Keratinocyte (primary cell): ENCODE results near the gene GPD1. TPM values are rescaled to one million over a fixed set of nuclear protein-coding genes. Genes with fewer than 3 reads are reported as not detected.

Experiments used
- DNase-seq: peaks from one replicate; pipeline ENCODE4 v3.0.0-alpha.2; 2011; ENCODE audit warnings: low read depth, missing footprints, low spot score
- FAIRE-seq: peaks from 2 replicates; lab custom pipeline; 2011; peaks lifted over from hg19 to GRCh38; lab: Jason Lieb, UNC
- H2AFZ ChIP-seq: 2 replicates; pipeline ENCODE4 v1.6.0; 2012; ENCODE audit warnings: low read length, control low read depth, inconsistent platforms; ENCODE audit not compliant: control insufficient read depth
- H3K27ac ChIP-seq: 2 replicates; pipeline ENCODE4 v1.5.1; 2011; ENCODE audit warnings: low read length; ENCODE audit not compliant: control insufficient read depth, insufficient read depth
- H3K27me3 ChIP-seq: 3 replicates; pipeline ENCODE4 v1.6.0; 2011; ENCODE audit warnings: low read length; ENCODE audit not compliant: control insufficient read depth, insufficient read depth; ENCODE audit errors: extremely low read depth
- H3K36me3 ChIP-seq, 2 experiments: 2 replicates in 1 of 2; 3 replicates in 1 of 2; pipeline ENCODE4 v1.5.1; 2011; ENCODE audit warnings: low read length in 2 of 2, mild to moderate bottlenecking in 1 of 2; ENCODE audit not compliant: control insufficient read depth in 2 of 2, insufficient read depth in 2 of 2; ENCODE audit errors: extremely low read depth in 1 of 2
- H3K4me1 ChIP-seq: 3 replicates; pipeline ENCODE4 v1.5.1; 2011; ENCODE audit warnings: low read length; ENCODE audit not compliant: control insufficient read depth, insufficient read depth; ENCODE audit errors: extremely low read depth
- H3K4me2 ChIP-seq: 3 replicates; pipeline ENCODE4 v1.6.0; 2011; ENCODE audit warnings: low read depth, low read length; ENCODE audit not compliant: control insufficient read depth, insufficient read depth; ENCODE audit errors: extremely low read depth
- H3K4me3 ChIP-seq, 3 experiments: fragments of 200-600 bp in 1 of 3; sonication (generic) in 1 of 3; 2 replicates in 2 of 3; 3 replicates in 1 of 3; pipeline ENCODE4 v1.5.1; 2011 to 2016; ENCODE audit warnings: low read length in 3 of 3, mild to moderate bottlenecking in 3 of 3, control low read depth in 2 of 3, inconsistent platforms in 1 of 3, low read depth in 1 of 3, mixed read lengths in 1 of 3, mixed run types in 1 of 3, moderate library complexity in 1 of 3; ENCODE audit not compliant: control insufficient read depth in 2 of 3, insufficient read depth in 2 of 3; ENCODE audit errors: extremely low read depth in 1 of 3
- H3K79me2 ChIP-seq: 2 replicates; pipeline ENCODE4 v1.6.0; 2012; ENCODE audit warnings: low read length; ENCODE audit not compliant: control insufficient read depth, insufficient read depth
- H3K9ac ChIP-seq: 3 replicates; pipeline ENCODE4 v1.6.0; 2011; ENCODE audit warnings: low read length; ENCODE audit not compliant: control insufficient read depth, insufficient read depth; ENCODE audit errors: extremely low read depth
- H3K9me1 ChIP-seq: 3 replicates; pipeline ENCODE4 v1.6.0; 2011; ENCODE audit warnings: low read length; ENCODE audit not compliant: control insufficient read depth, insufficient read depth; ENCODE audit errors: extremely low read depth
- H3K9me3 ChIP-seq: 2 replicates; pipeline ENCODE4 v1.5.1; 2012; ENCODE audit warnings: low read depth, low read length; ENCODE audit not compliant: control insufficient read depth
- H4K20me1 ChIP-seq: 3 replicates; pipeline ENCODE4 v1.6.0; 2011; ENCODE audit warnings: low read length; ENCODE audit not compliant: control insufficient read depth, insufficient read depth; ENCODE audit errors: extremely low read depth
- EZH2 ChIP-seq: IDR thresholded peaks from one replicate; pipeline ENCODE4 v1.6.1; 2012; ENCODE audit warnings: inconsistent platforms, mild to moderate bottlenecking, low read length, moderate library complexity
- dilution Hi-C: fragments of 300-500 bp; cut with MboI; formaldehyde crosslinking; loops from one replicate; pipeline ENCODE4 v1.7.0; 2020; ENCODE audit warnings: low sequenced_read_pairs; ENCODE audit not compliant: extremely low pct_ligation_motif_present
- polyA plus RNA-seq, 5 experiments: library from polyadenylated mRNA; depleted of rRNA in 3 of 5; stranded (reverse) in 3 of 5; stranded (forward) in 1 of 5; unstranded in 1 of 5; fragments of >200 nt; gene quantifications; 1 replicate in 1 of 5; 2 replicates in 3 of 5; 3 replicates in 1 of 5; pipeline versions ENCODE4 v1.2.1 to v1.2.3, GENCODE V29; 2011 to 2012; ENCODE audit warnings: missing spikeins in 2 of 5, low read depth in 1 of 5, low replicate concordance in 1 of 5
- TF ChIP-seq, protein P1 (sequence below), 3 experiments: IDR thresholded peaks in 1 of 3; conservative IDR thresholded peaks in 1 of 3; optimal IDR thresholded peaks in 1 of 3; 2 replicates in 2 of 3; 3 replicates in 1 of 3; pipeline versions ENCODE3 to v1.5.1; 2011; ENCODE audit warnings: low read length in 3 of 3, mild to moderate bottlenecking in 3 of 3, moderate library complexity in 2 of 3, control low read depth in 1 of 3, inconsistent platforms in 1 of 3; ENCODE audit not compliant: insufficient read depth in 2 of 3; ENCODE audit errors: extremely low read depth in 1 of 3

Gene GPD1
- polyA plus RNA-seq, 1 donor (not counting 4 experiments of a cell fraction or from before 2014, with no cell fraction given) = 0.13 TPM

DNA sequence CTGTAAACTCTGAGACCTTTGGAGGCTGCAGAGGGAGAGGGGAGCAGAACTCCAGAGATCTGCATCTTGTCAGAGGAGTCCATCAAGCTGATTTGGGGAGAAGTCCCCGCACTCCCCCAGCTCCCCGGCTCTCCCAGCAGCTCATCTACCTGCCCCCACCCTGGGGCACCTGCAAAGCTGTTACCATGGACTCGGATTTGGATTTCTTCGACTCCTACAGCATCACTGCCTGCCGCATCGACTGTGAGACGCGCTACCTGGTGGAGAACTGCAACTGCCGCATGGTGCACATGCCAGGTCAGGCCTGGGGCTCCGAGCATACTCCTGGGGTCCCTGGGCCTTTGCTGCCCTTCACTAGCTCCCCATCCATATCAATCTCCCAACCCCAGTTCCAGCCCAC lies 25.5 kb upstream of the GPD1 start:
- H3K27me3 ChIP-seq = no peaks in the 10 kb centered on the region
- DNase-seq = no peak
- H4K20me1 ChIP-seq = no peaks in the 10 kb centered on the region
- no peak overlapping the region for H3K27ac ChIP-seq
- peaks cover 3% of the 10 kb centered on the region for H3K4me1 ChIP-seq
- no peak overlapping the region for H2AFZ ChIP-seq
- FAIRE-seq = no peak
- no peak overlapping the region for H3K9ac ChIP-seq
- no peaks in the 10 kb centered on the region for H3K9me1 ChIP-seq
- no peaks in the 10 kb centered on the region for H3K36me3 ChIP-seq
- dilution Hi-C loops = no loop called here
- H3K4me2 ChIP-seq = no peak overlapping the region
- TF ChIP-seq, protein P1, sequence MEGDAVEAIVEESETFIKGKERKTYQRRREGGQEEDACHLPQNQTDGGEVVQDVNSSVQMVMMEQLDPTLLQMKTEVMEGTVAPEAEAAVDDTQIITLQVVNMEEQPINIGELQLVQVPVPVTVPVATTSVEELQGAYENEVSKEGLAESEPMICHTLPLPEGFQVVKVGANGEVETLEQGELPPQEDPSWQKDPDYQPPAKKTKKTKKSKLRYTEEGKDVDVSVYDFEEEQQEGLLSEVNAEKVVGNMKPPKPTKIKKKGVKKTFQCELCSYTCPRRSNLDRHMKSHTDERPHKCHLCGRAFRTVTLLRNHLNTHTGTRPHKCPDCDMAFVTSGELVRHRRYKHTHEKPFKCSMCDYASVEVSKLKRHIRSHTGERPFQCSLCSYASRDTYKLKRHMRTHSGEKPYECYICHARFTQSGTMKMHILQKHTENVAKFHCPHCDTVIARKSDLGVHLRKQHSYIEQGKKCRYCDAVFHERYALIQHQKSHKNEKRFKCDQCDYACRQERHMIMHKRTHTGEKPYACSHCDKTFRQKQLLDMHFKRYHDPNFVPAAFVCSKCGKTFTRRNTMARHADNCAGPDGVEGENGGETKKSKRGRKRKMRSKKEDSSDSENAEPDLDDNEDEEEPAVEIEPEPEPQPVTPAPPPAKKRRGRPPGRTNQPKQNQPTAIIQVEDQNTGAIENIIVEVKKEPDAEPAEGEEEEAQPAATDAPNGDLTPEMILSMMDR (optimal IDR thresholded peaks at IDR 0.05 in 1 of 3, IDR thresholded peaks at IDR 0.05 in 1 of 3, conservative IDR thresholded peaks at IDR 0.05 in 1 of 3; ENCODE audit: extremely low read depth in 1 of 3, insufficient read depth in 2 of 3, low read length in 3 of 3) = no peak
- TF ChIP-seq EZH2 = no peak
- H3K9me3 ChIP-seq = no peaks in the 10 kb centered on the region
- H3K4me3 ChIP-seq = no peak overlapping the region
- H3K79me2 ChIP-seq = no peaks in the 10 kb centered on the region

DNA sequence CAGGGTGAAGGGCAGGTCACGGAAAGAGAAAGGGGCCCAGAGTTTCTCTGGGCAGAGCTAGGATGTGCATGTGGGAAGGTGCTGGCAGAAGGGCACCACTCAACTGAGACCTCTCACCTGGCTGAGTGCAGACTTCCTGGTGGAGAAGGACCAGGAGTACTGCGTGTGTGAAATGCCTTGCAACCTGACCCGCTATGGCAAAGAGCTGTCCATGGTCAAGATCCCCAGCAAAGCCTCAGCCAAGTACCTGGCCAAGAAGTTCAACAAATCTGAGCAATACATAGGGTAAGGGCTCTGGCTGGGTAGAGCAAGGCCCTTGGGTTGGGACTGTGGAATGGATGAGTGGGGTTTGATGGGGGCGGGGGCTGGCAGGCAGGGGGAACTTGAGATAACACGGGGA lies 24.0 kb upstream of the GPD1 start:
- Histone ChIP-seq H3K79me2 (peaks cover 2% of the 10 kb centered on the region), H3K4me1 (peaks cover 3% of the 10 kb centered on the region), H4K20me1 (no peaks in the 10 kb centered on the region), H3K9ac (no peak overlapping the region), H3K27me3 (no peaks in the 10 kb centered on the region), H3K9me1 (no peaks in the 10 kb centered on the region), H3K27ac (no peak overlapping the region), H3K4me3 (no peak overlapping the region), H3K36me3 (no peaks in the 10 kb centered on the region), H3K9me3 (no peaks in the 10 kb centered on the region), H3K4me2 (no peak overlapping the region), H2AFZ (no peak overlapping the region)
- TF ChIP-seq EZH2 = no peak
- TF ChIP-seq, protein P1 (optimal IDR thresholded peaks at IDR 0.05 in 1 of 3, IDR thresholded peaks at IDR 0.05 in 1 of 3, conservative IDR thresholded peaks at IDR 0.05 in 1 of 3; ENCODE audit: extremely low read depth in 1 of 3, insufficient read depth in 2 of 3, low read length in 3 of 3) = no peak
- dilution Hi-C loops = no loop called here
- FAIRE-seq (no peak), DNase-seq (no peak)
